K562 (cell line): Measurements from ENCODE around the gene SORCS1. TPM values are rescaled to one million over a fixed set of nuclear protein-coding genes. Genes with fewer than 3 reads are reported as not detected.

Source experiments
- CEBPZ ChIP-seq: fragments of 150-350 bp; IDR thresholded peaks from 2 replicates; pipeline ENCODE4 v1.6.1; 2014; ENCODE audit warnings: low read depth, mild to moderate bottlenecking, low read length, borderline replicate concordance
- KDM5B ChIP-seq: fragments of 200-600 bp; sonication (generic); IDR thresholded peaks from 2 replicates; pipeline ENCODE4 v1.6.1; 2012; ENCODE audit warnings: low read depth, mild to moderate bottlenecking, moderate library complexity, low read length, control low read depth, inconsistent platforms; ENCODE audit not compliant: insufficient replicate concordance
- THAP12 ChIP-seq: fragments of 250-450 bp; sonication (Bioruptor Pico); IDR thresholded peaks from 2 replicates; pipeline ENCODE4 v1.9.0; 2021; ENCODE audit warnings: mild to moderate bottlenecking, inconsistent platforms
- ZBTB34 ChIP-seq: fragments of 250-450 bp; sonication (Bioruptor Pico); IDR thresholded peaks from 2 replicates; pipeline ENCODE4 v1.8.0; 2021; ENCODE audit warnings: mild to moderate bottlenecking, moderate library complexity
- polyA plus RNA-seq, 8 experiments: library from polyadenylated mRNA; depleted of rRNA in 4 of 8; stranded (reverse) in 5 of 8; unstranded in 3 of 8; fragments of >200 nt; fragmentation: Nextera tagmentation in 2 of 8; fragmentation: Illumina TruSeq in 1 of 8; extraction: Ambion mirVana in 2 of 8; extraction: Trizol in 1 of 8; gene quantifications; 2 replicates each; pipeline versions ENCODE4 v1.2.1 to v1.2.3, GENCODE V29; 2011 to 2014; ENCODE audit warnings: inconsistent platforms in 1 of 8, missing spikeins in 1 of 8
- total RNA-seq, 7 experiments: library from RNA; depleted of rRNA in 6 of 7; stranded (reverse); fragments of >200 nt in 6 of 7; fragmentation: Illumina TruSeq in 2 of 7; extraction: Trizol in 2 of 7; gene quantifications; 2 replicates each; pipeline versions ENCODE4 v1.2.1 to v1.2.3, GENCODE V29; 2011 to 2021; ENCODE audit warnings: low replicate concordance in 1 of 7

Gene SORCS1
- total and polyA plus RNA-seq, 9 of the 15 experiments (the other 6 are each of a cell fraction or from before 2014, with no cell fraction given): 1.5 to 3.9 (median 2.7) TPM

DNA sequence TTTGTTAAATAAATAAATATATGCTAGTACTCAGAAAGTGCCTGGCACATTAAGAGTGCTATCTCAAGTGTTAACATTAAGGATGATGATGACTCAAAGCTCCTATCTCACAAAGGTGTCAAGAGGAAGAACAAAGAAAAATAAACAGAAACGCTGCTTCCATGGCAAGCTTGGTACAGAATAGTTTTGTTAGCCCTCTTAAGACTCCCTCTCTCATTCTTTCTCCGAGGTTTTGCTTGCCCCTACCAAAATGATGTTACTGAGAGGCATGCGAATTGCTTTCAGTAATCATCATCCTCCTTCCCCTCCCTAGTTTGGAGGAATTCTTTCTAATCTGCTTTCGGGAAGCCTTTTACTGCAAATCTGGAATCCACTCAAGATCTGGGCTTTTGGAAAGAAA is 96.7 kb downstream of the SORCS1 start (continued):
- TF ChIP-seq ZBTB34: no peak
- no peak for TF ChIP-seq KDM5B
- no peak for TF ChIP-seq THAP12 (CRISPR knock-in tag)
- TF ChIP-seq CEBPZ: no peak
